GM12892 (cell line): ENCODE results near the gene MAPKAPK2.

Experiments
- DNase-seq: peaks from one replicate; pipeline ENCODE4 v3.0.0; 2011; ENCODE audit not compliant: insufficient read length
- FAIRE-seq: peaks from 2 replicates; lab custom pipeline; 2011; peaks lifted over from hg19 to GRCh38; lab: Jason Lieb, UNC
- POLR2A ChIP-seq: IDR thresholded peaks from 2 replicates; pipeline ENCODE4 v1.6.1; 2011; ENCODE audit warnings: low read depth, low read length, control low read depth
- POLR2AphosphoS5 ChIP-seq: IDR thresholded peaks from 2 replicates; pipeline ENCODE4 v1.6.1; 2011; ENCODE audit warnings: low read depth, low read length, control low read depth
- TAF1 ChIP-seq: IDR thresholded peaks from 2 replicates; pipeline ENCODE4 v1.6.1; 2011; ENCODE audit warnings: low read depth, mild to moderate bottlenecking, control low read depth, low read length, borderline replicate concordance

The MAPKAPK2 gene

DNA sequence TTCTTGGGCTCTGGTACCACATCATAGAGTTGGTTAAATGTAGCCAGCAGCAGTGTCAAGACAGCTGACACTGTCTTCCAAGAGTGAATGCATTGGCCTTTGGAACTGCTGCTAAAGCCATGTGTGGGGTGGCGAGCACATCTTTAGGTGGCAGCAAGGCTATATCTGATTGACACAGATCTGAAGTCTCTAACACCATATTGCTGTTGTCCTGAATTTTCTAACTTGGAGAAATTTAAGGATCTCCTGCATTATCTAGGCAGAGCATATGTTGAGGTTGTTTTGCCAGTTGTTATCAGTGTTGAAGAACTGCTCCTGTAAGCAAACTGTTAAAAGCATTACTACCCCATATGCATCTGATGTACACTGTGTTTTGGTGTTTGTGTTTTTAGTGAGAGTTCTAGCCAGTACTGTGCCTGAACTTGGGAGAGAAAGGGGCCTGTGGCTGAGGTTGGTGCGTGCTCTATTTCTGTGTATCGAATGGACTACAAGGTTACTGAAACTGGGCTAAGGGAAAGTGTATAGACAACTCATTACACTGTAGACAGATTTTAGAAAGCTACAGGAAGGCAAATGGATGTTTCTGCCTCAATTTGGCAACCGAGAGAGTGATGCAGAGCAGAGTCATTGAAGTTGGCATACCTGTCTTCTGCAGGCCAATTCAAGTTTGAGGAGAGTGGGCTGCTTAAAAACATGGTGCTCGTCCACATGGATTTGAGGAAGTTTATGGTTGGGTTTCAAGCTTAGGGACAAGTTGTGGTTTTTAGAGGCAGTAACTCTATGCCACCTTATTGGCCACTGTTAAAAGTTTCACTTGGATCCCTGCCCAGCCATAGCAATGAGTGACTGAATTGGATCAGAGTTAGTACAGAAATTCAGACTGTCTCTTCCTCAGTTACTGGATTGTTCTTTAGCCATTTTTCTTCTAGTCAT lies 32.5 kb upstream of the MAPKAPK2 start:
- DNase-seq, result no peak
- no peak for FAIRE-seq
- TF ChIP-seq POLR2A (no peak), POLR2AphosphoS5 (no peak), TAF1 (no peak)

DNA sequence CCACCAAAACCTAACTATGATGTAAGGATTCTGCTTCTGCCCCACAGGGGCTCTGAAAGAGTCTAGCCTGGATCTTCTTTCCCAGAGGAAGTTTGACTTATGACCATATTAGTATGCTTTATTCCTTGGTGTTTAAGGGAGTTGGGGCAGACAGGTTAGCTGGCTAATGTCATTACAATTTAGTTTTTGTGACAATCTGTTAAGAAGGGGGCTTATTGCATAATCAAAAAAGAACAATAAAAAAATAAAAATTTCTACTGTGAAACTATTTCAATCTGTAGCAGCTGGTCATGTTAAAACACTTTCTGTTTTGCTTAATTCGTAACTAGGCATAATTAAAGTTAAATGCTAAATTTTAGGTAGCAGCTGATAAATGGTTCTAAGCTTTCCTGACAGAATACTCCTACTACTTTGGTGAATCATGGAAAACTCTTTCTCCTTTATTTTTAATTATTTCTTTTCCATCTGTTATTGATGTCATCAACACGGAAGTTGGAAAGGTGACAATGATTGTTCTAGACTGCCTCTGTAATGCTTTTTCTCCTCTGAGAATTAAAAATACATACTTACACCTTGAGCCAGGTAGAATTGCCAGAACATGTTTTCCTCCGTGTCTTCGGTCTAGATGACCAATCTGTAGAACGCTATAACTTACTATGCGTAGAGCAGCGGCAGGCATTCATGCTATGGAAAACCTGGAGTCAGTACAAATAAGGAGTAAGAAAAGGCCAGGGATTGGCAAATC lies 30.8 kb upstream of the MAPKAPK2 start:
- TF ChIP-seq POLR2A (no peak), POLR2AphosphoS5 (no peak), TAF1 (no peak)
- FAIRE-seq (no peak), DNase-seq (no peak)

DNA sequence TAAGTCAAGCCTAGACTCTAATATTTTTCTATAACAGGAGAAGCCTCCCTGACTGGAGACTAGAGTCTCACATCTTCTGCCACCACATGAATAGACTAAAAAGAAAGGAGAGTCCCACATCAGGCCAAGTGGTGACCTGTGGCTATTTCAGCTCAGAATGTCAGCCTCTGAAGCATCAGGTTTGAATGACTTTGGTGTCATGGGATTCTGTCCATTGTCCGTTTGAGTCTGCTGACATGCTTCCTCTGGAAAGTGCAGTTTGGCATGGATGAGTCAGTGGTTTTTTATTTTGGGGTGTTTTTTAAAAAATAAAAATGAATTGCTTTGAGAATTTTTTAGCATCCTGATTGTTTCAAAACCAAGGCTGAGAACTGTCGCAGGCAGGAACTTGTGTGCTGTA lies 29.9 kb upstream of the MAPKAPK2 start:
- no peak for DNase-seq
- no peak for FAIRE-seq
- no peak for TF ChIP-seq POLR2A
- no peak for TF ChIP-seq TAF1
- no peak for TF ChIP-seq POLR2AphosphoS5

DNA sequence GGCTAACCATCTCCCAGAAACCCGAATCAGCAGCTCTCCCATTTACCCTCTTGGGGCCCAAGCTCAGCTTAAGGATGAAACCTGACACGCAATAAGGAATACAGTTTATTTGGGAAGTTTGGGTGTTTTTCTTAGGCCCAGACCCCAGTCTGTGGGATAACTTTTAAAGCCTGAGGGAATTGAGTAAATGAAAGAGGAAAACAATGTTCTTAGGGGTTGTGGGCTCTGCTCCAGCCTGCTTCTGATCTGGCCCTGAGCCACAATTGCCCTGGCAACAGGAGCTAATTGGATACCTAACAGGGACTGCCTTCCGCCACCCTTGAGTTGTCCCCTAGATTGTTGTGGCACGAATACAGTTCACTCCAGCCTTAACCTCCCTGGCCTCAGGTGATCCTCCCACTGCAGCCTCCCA lies 29.2 kb upstream of the MAPKAPK2 start:
- DNase-seq (no peak), FAIRE-seq (no peak)
- TF ChIP-seq TAF1, result no peak
- no peak for TF ChIP-seq POLR2AphosphoS5
- no peak for TF ChIP-seq POLR2A

GRCh38 chr1:206656936-206657335 lies 27.8 kb upstream of the MAPKAPK2 start:
- no peak for FAIRE-seq
- no peak for TF ChIP-seq POLR2A
- DNase-seq, result no peak

- no peak for FAIRE-seq
- TF ChIP-seq POLR2A (no peak), TAF1 (no peak), POLR2AphosphoS5 (no peak)
- DNase-seq, result no peak
Measured at GRCh38 chr1:206657751-206658150, 27.0 kb upstream of the MAPKAPK2 start.

GRCh38 chr1:206658264-206658980 lies 26.3 kb upstream of the MAPKAPK2 start:
- TF ChIP-seq POLR2AphosphoS5, result no peak
- TF ChIP-seq POLR2A, result no peak
- no peak for TF ChIP-seq TAF1
- DNase-seq (peak; percentile 78), FAIRE-seq (peak; percentile 54)

GRCh38 chr1:206658981-206659273 lies 25.8 kb upstream of the MAPKAPK2 start:
- no peak for DNase-seq
- TF ChIP-seq POLR2A (no peak), POLR2AphosphoS5 (no peak), TAF1 (no peak)
- no peak for FAIRE-seq

- DNase-seq (no peak), FAIRE-seq (no peak)
- TF ChIP-seq POLR2AphosphoS5 (no peak), TAF1 (no peak), POLR2A (no peak)
Measured at GRCh38 chr1:206660136-206660535, 24.6 kb upstream of the MAPKAPK2 start.

GRCh38 chr1:206661161-206661820 lies 23.4 kb upstream of the MAPKAPK2 start:
- no peak for FAIRE-seq
- TF ChIP-seq POLR2AphosphoS5 (no peak), POLR2A (no peak), TAF1 (no peak)
- no peak for DNase-seq
